ACHN (cell line): ENCODE results near the gene ACR.

Experiments used
- DNase-seq: peaks from one replicate; pipeline ENCODE4 v3.0.0-alpha.2; 2015
- in situ Hi-C: cut with HindIII; loops from 2 replicates; pipeline ENCODE4 v1.10.0; 2017; ENCODE audit warnings: low sequenced_read_pairs, low pct_ligation_motif_present, low pct_unique_long_range_greater_than_20kb

ACR gene

GRCh38 chr22:50701428-50702154 is 36.4 kb upstream of the ACR start:
- in situ Hi-C loops: no loop called here
- no peak for DNase-seq

GRCh38 chr22:50702261-50702671 is 35.7 kb upstream of the ACR start:
- DNase-seq: no peak
- in situ Hi-C loops: no loop called here

GRCh38 chr22:50702821-50703725 is 34.9 kb upstream of the ACR start:
- DNase-seq: no peak
- in situ Hi-C loops: no loop called here

- DNase-seq: no peak
- in situ Hi-C loops: no loop called here
These were observed 34.1 kb upstream of the ACR start for GRCh38 chr22:50703726-50704509.

- in situ Hi-C loops: no loop called here
- DNase-seq: no peak
These were observed 33.3 kb upstream of the ACR start for GRCh38 chr22:50704510-50705218.

- DNase-seq: no peak
- in situ Hi-C loops: no loop called here
These were observed 32.7 kb upstream of the ACR start for GRCh38 chr22:50705219-50705691.

GRCh38 chr22:50705851-50706351 is 32.1 kb upstream of the ACR start:
- DNase-seq: no peak
- in situ Hi-C loops: no loop called here

GRCh38 chr22:50706481-50707125 is 31.4 kb upstream of the ACR start:
- no peak for DNase-seq
- in situ Hi-C loops: no loop called here

GRCh38 chr22:50708474-50708873 is 29.5 kb upstream of the ACR start:
- in situ Hi-C loops: no loop called here
- DNase-seq: no peak

- no peak for DNase-seq
- in situ Hi-C loops: no loop called here
These were observed 29.0 kb upstream of the ACR start for GRCh38 chr22:50708996-50709395.

GRCh38 chr22:50710221-50710620 is 27.8 kb upstream of the ACR start:
- DNase-seq: no peak
- in situ Hi-C loops: no loop called here

GRCh38 chr22:50710886-50711285 is 27.1 kb upstream of the ACR start:
- in situ Hi-C loops: no loop called here
- no peak for DNase-seq

GRCh38 chr22:50711446-50712340 is 26.3 kb upstream of the ACR start:
- no peak for DNase-seq
- in situ Hi-C loops: no loop called here

GRCh38 chr22:50712341-50713007 is 25.5 kb upstream of the ACR start:
- DNase-seq: no peak
- in situ Hi-C loops: no loop called here

- no peak for DNase-seq
These were observed 25.0 kb upstream of the ACR start for GRCh38 chr22:50713008-50713385.

GRCh38 chr22:50713571-50714056 is 24.4 kb upstream of the ACR start:
- no peak for DNase-seq
- in situ Hi-C loops: no loop called here

More at GRCh38 chr22:50713008-50713385, 25.0 kb upstream of the ACR start:
- in situ Hi-C loops: no loop called here
